Endodermal cell (in vitro differentiated cells): ENCODE results near the gene CFAP65. TPM values are rescaled to one million over a fixed set of nuclear protein-coding genes. Genes with fewer than 3 reads are reported as not detected.

Experiments used
- DNase-seq: peaks from one replicate; pipeline ENCODE4 v3.0.0-alpha.2; 2017
- H3K27ac ChIP-seq: 2 replicates; pipeline ENCODE4 v1.5.1; 2013; ENCODE audit warnings: mild to moderate bottlenecking, low read depth, low read length, moderate library complexity
- H3K27me3 ChIP-seq: 2 replicates; pipeline ENCODE4 v1.6.1; 2013; ENCODE audit warnings: mild to moderate bottlenecking, low read length, moderate library complexity; ENCODE audit not compliant: insufficient read depth, control insufficient read depth, poor library complexity, severe bottlenecking
- H3K36me3 ChIP-seq: 2 replicates; pipeline ENCODE4 v1.7.0; 2013; ENCODE audit warnings: mild to moderate bottlenecking, low read length, moderate library complexity; ENCODE audit not compliant: control insufficient read depth, insufficient read depth
- H3K4me1 ChIP-seq: one replicate; pipeline ENCODE4 v1.7.0; 2013; ENCODE audit warnings: low read length; ENCODE audit not compliant: control insufficient read depth, insufficient read depth
- H3K4me3 ChIP-seq: 2 replicates; pipeline ENCODE4 v1.5.1; 2013; ENCODE audit warnings: mild to moderate bottlenecking, low read length, moderate library complexity
- H3K9ac ChIP-seq: 2 replicates; pipeline ENCODE4 v1.6.1; 2013; ENCODE audit warnings: mild to moderate bottlenecking, low read length, moderate library complexity; ENCODE audit not compliant: poor library complexity, severe bottlenecking; ENCODE audit errors: extremely low read depth
- H3K9me3 ChIP-seq: 2 replicates; pipeline ENCODE4 v1.6.1; 2013; ENCODE audit warnings: mild to moderate bottlenecking, low read length, moderate library complexity; ENCODE audit not compliant: control insufficient read depth
- H3K27ac Mint-ChIP-seq: 2 replicates; pipeline ENCODE4 v1.8.0; 2020; ENCODE audit warnings: mixed read lengths
- H3K27me3 Mint-ChIP-seq: 2 replicates; pipeline ENCODE4 v1.8.0; 2021; ENCODE audit warnings: mild to moderate bottlenecking, mixed read lengths; ENCODE audit not compliant: insufficient read depth
- H3K36me3 Mint-ChIP-seq: 2 replicates; pipeline ENCODE4 v1.8.0; 2020; ENCODE audit warnings: low read depth, mixed read lengths
- H3K4me1 Mint-ChIP-seq: 2 replicates; pipeline ENCODE4 v1.8.0; 2020; ENCODE audit warnings: mixed read lengths
- H3K4me3 Mint-ChIP-seq: 2 replicates; pipeline ENCODE4 v1.8.0; 2020; ENCODE audit warnings: mild to moderate bottlenecking, moderate library complexity, mixed read lengths
- H3K9me3 Mint-ChIP-seq: 2 replicates; pipeline ENCODE4 v1.8.0; 2020; ENCODE audit warnings: mild to moderate bottlenecking, mixed read lengths
- CTCF ChIP-seq: fragments of 200-600 bp; sonication (generic); conservative IDR thresholded peaks from 2 replicates; pipeline ENCODE4 v1.5.0; 2021; ENCODE audit warnings: antibody characterized with exemption, mild to moderate bottlenecking
- WGBS, 2 experiments: methylation state at CpG; one replicate each; pipeline versions ENCODE4 v1.1.5 to v1.1.7; 2013; ENCODE audit warnings: missing lambda C conversion rate in 2 of 2, mixed read lengths in 1 of 2; ENCODE audit not compliant: insufficient coverage in 1 of 2, insufficient read length in 1 of 2; 5-methylcytosine and 5-hydroxymethylcytosine counted together
- total RNA-seq, 2 donors: library from RNA; stranded (reverse); fragmentation: NEBNext Ultra II Directional in 1 of 2; extraction: Animal tissue kit (Norgen Biotek cat#: 25700) in 1 of 2; gene quantifications; 2 replicates in 1 of 2; 3 replicates in 1 of 2; pipeline ENCODE4 v1.2.1, GENCODE V29; 2021

CFAP65 gene
- total RNA-seq, 2 donors from 2014 or later = 0.84 to 1.5 TPM

- Mint-ChIP-seq H3K36me3 (no peaks in the 10 kb centered on the region), H3K4me1 (peaks cover 20% of the 10 kb centered on the region), H3K27me3 (peaks cover 91% of the 10 kb centered on the region), H3K9me3 (no peaks in the 10 kb centered on the region), H3K27ac (no peak within 1 kb of the TSS), H3K4me3 (peak within 1 kb of the TSS; percentile 19)
- Histone ChIP-seq H3K27me3 (peaks cover 74% of the 10 kb centered on the region), H3K9ac (no peak within 1 kb of the TSS), H3K4me3 (peak within 1 kb of the TSS; percentile 73), H3K27ac (no peak within 1 kb of the TSS), H3K4me1 (peaks cover 17% of the 10 kb centered on the region), H3K36me3 (no peaks in the 10 kb centered on the region), H3K9me3 (no peaks in the 10 kb centered on the region)
- TF ChIP-seq CTCF = peak; percentile 42
- 3 to 6% methylated on average over 31 to 88 of the region's 88 CpGs for WGBS, 2 experiments
- peak; percentile 78 for DNase-seq
Observed at GRCh38 chr2:218993345-218994315, 47.7 kb downstream of the CFAP65 start, which contains the start of gene CRYBA2. Gene CRYBA2, minus strand, starts transcription at chr2:218993422. Its CDS starts 246 bp downstream, at chr2:218993176.

- no peak overlapping the region for H3K27ac ChIP-seq
- no peak for TF ChIP-seq CTCF
- Mint-ChIP-seq H3K4me3 (peak overlapping the region; percentile 19), H3K9me3 (no peaks in the 10 kb centered on the region), H3K4me1 (peaks cover 12% of the 10 kb centered on the region), H3K27me3 (peaks cover 92% of the 10 kb centered on the region), H3K36me3 (no peaks in the 10 kb centered on the region), H3K27ac (no peak overlapping the region)
- H3K4me3 ChIP-seq = peak overlapping the region; percentile 73
- H3K9ac ChIP-seq = no peak overlapping the region
- no peaks in the 10 kb centered on the region for H3K9me3 ChIP-seq
- peak; percentile 73 for DNase-seq
- peaks cover 8% of the 10 kb centered on the region for H3K4me1 ChIP-seq
- H3K36me3 ChIP-seq = no peaks in the 10 kb centered on the region
- WGBS, 2 experiments = 7% methylated on average over 13 to 44 of the region's 44 CpGs
- H3K27me3 ChIP-seq = peaks cover 82% of the 10 kb centered on the region
Observed at GRCh38 chr2:218992703-218993344, 48.5 kb downstream of the CFAP65 start.

- no peak for DNase-seq
- Histone ChIP-seq H3K27ac (no peak overlapping the region), H3K9me3 (no peaks in the 10 kb centered on the region), H3K9ac (no peak overlapping the region), H3K4me3 (no peak overlapping the region), H3K4me1 (peaks cover 8% of the 10 kb centered on the region), H3K36me3 (no peaks in the 10 kb centered on the region), H3K27me3 (peaks cover 88% of the 10 kb centered on the region)
- peaks cover 96% of the 10 kb centered on the region for H3K27me3 Mint-ChIP-seq
- peaks cover 8% of the 10 kb centered on the region for H3K4me1 Mint-ChIP-seq
- WGBS, 2 experiments = 0 to 22% methylated on average over 1 to 7 of the region's 7 CpGs
- no peaks in the 10 kb centered on the region for H3K9me3 Mint-ChIP-seq
- TF ChIP-seq CTCF = no peak
- H3K4me3 Mint-ChIP-seq = no peak overlapping the region
- no peak overlapping the region for H3K27ac Mint-ChIP-seq
- no peaks in the 10 kb centered on the region for H3K36me3 Mint-ChIP-seq
Observed at GRCh38 chr2:218992196-218992595, 49.1 kb downstream of the CFAP65 start.
